KOPT-K1 (cell line): Measurements from ENCODE around the gene DCUN1D2.
"Not testable (repeated sequence)": the region's sequence is repeated elsewhere in the genome, so short reads cannot be mapped to it uniquely, and the experiment has no call there.

Experiments used
- H3K27ac ChIP-seq: fragments of 200-600 bp; sonication (generic); 2 replicates; pipeline ENCODE4 v1.5.1; 2016; ENCODE audit warnings: antibody characterized with exemption, mild to moderate bottlenecking, low read depth, low read length; ENCODE audit not compliant: poor library complexity, severe bottlenecking
- H3K36me3 ChIP-seq: fragments of 200-600 bp; sonication (generic); 2 replicates; pipeline ENCODE4 v1.5.1; 2017; ENCODE audit warnings: antibody characterized with exemption, mild to moderate bottlenecking, low read length, moderate library complexity; ENCODE audit not compliant: insufficient read depth
- H3K9me3 ChIP-seq: fragments of 200-600 bp; sonication (generic); 2 replicates; pipeline ENCODE4 v1.5.1; 2017; ENCODE audit warnings: antibody characterized with exemption, low read length, mild to moderate bottlenecking; ENCODE audit not compliant: insufficient read depth, poor library complexity, severe bottlenecking

DCUN1D2 gene

DNA sequence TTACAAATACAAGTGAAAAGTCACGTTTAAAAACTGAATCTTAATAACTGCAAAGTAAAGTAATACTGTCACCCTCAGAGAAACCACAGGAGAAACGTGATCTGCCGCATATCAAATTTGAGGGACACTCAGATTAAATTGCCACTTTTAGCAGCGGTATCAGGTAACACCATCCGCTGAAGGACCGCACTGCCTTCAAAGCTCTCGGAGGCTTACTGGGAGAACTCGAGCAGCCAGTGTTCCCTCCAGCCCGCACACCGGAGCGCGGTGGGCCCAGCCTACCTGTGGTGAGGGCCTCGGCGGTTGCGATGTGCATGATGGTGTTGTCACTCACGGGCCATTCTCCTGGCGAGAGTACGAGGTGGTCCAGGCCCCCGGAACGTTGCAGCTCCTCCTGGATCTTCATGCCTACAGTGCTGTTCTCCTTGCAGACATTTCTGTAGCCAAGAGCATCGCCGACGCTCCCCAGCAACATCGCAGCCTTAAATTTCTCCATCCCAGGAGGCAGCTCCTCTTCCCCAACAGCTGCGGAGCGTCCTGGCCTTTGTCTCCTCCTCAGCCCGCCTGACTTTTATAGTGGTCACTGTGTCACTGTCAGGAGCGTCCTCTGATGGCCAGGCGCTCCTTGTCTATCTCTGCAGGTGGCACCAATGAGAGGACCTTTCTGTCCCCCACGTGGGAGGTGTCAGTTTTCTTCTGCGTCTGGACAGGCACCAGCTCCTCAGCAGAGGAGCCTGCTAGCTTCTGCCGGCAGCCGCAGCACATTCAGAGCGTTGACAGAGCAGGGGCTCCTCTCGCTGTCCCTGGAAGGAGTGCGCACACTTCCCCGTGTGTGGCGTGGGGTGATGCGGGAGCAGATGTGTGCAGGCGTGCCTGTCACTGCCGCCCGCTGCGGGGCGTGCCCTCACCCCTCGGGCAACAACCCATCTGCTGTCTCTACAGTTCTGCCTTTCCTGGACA is 37.3 kb downstream of the DCUN1D2 start, which contains the start of gene ADPRHL1:
Gene ADPRHL1, minus strand, starts transcription at position 547 of the 960 bp plus-strand sequence. Its CDS starts 51 bp downstream, at position 496.
- H3K27ac ChIP-seq, result no peak within 1 kb of the TSS
- peaks cover 57% of the 10 kb centered on the region for H3K36me3 ChIP-seq
- H3K9me3 ChIP-seq, result no peaks in the 10 kb centered on the region

DNA sequence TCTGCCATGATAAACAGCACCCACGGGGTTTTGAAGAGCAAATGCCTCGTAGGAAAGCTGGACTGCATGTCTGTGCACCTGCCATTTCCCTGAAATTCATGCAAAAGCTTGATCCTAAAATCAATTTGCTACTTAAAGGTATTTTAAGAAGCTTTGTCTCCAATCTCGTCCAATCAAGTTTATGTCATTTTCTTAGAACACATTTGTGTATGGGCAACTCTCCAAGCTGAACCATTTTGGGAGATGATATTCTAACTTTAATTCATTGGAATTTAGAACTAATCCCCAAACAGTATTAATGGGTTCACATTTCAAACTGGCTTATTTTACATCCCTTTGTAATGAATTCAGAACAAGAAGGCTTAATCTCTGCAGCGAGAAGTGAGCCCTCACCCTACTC is 38.0 kb downstream of the DCUN1D2 start:
- Histone ChIP-seq H3K27ac (no peak overlapping the region), H3K9me3 (no peaks in the 10 kb centered on the region)

DNA sequence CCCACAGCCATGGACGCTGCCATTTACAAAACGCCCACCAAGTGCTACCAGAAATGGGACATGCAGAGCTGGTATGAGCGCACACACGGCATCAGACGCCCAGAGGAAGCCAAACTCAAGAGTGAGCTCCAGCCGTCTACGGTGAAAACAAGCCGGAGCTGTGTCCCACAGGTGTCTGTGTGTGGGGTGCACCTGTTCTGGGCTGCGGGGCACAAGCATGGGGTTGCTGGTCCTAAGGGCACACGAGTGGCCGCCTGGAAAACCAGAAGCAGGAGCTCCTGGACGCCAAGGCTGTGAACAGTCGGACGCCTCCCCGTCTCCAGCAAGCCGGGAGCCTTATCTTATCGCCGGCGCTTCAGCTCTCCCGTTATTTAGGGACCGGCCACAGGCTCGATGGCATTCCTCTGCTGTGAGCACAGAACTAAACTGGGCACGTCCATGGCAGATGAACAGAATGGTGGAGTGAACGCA is 38.5 kb downstream of the DCUN1D2 start:
- Histone ChIP-seq H3K9me3 (no peaks in the 10 kb centered on the region), H3K27ac (no peak overlapping the region), H3K36me3 (peaks cover 45% of the 10 kb centered on the region)

More for the DNA sequence above, 38.0 kb downstream of the DCUN1D2 start:
- peaks cover 49% of the 10 kb centered on the region for H3K36me3 ChIP-seq

DNA sequence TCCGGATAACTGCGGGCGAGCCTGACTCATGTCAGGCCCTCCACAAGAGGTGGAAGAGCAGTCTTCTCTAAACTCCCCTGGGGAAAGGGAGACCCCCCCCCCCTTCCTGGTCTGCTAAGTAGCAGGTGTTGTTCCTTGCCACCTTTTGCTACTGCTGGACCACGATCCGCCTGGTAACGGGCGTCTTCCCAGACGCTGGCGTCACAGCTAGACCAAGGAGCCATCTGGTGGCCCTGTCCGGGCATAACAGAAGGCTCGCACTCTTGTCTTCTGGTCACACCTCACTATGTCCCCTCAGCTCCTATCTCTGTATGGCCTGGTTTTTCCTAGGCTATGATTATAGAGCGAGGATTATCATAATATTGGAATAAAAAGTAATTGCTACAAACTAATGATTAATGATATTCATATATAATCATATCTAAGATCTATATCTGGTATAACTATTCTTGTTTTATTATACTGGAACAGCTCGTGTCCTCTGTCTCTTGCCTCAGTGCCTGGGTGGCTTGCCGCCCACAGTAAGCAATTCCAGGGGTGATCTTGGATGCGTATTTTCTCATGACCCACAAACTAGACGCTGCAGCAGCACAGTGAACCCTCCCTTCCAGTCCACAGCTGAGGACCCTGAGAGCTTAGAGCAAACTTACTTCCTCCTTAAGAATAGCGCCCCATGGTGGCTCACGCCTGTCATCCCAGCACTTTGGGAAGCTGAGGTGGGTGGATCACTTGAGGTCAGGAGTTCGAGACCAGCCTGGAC is 39.5 kb downstream of the DCUN1D2 start:
- H3K27ac ChIP-seq, H3K9me3 ChIP-seq: not testable (repeated sequence)
- H3K36me3 ChIP-seq, result peaks cover 36% of the 10 kb centered on the region

DNA sequence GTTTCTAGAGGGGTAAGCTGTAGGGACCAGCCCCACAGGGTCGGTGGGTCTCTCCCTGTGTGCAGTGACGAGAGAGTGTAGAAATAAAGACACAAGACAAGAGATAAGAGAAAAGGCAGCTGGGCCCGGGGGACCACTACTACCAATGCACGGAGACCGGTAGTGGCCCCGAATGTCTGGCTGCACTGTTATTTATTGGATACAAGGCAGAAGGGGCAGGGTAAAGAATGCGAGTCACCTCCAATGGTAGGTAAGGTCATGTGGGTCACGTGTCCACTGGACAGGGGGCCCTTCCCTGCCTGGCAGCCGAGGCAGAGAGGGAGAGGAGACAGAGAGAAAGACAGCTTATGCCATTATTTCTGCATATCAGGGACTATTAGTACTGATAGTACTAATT is 40.2 kb downstream of the DCUN1D2 start:
- not testable (repeated sequence) for H3K9me3 ChIP-seq
- H3K27ac ChIP-seq, result peak overlapping the region; percentile 87

GRCh38 chr13:113449693-113450347 is 40.7 kb downstream of the DCUN1D2 start:
- Histone ChIP-seq H3K36me3 (peaks cover 24% of the 10 kb centered on the region), H3K9me3 (no peaks in the 10 kb centered on the region), H3K27ac (peak overlapping the region; percentile 87)

More for the DNA sequence above, 40.2 kb downstream of the DCUN1D2 start:
- peaks cover 29% of the 10 kb centered on the region for H3K36me3 ChIP-seq

- Histone ChIP-seq H3K36me3 (peaks cover 18% of the 10 kb centered on the region), H3K27ac (peak overlapping the region; percentile 94), H3K9me3 (no peaks in the 10 kb centered on the region)
Measured at GRCh38 chr13:113448885-113449692, 41.4 kb downstream of the DCUN1D2 start.

DNA sequence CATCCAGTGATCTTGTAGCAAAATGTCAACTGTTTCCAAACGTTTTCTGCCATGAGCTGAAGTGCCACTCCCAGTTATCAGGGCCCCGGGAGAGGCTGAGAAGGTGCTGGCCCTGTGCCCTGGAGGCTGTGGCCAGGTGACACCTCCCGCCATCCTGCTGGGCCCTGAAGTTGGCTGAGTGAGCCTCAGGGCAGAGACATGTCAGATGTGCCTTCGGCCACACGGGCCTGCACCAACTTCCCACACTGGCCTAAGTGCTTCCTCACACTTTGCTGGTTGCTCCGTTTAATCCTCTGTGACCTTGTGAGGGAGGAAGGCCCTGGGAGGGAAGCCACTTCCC is 42.0 kb downstream of the DCUN1D2 start:
- H3K27ac ChIP-seq, result peak overlapping the region; percentile 94
- no peaks in the 10 kb centered on the region for H3K9me3 ChIP-seq
- peaks cover 12% of the 10 kb centered on the region; the same call in 1 of the 2 replicates for H3K36me3 ChIP-seq

GRCh38 chr13:113447596-113447995 is 42.9 kb downstream of the DCUN1D2 start:
- H3K27ac ChIP-seq, result peak overlapping the region; percentile 94
- peaks cover 5% of the 10 kb centered on the region; the same call in 1 of the 2 replicates for H3K36me3 ChIP-seq
- H3K9me3 ChIP-seq, result no peaks in the 10 kb centered on the region

- Histone ChIP-seq H3K27ac (peak overlapping the region; percentile 87), H3K9me3 (no peaks in the 10 kb centered on the region), H3K36me3 (no peaks in the 10 kb centered on the region; the same call in 1 of the 2 replicates)
Measured at GRCh38 chr13:113446488-113446854, 44.0 kb downstream of the DCUN1D2 start.

DNA sequence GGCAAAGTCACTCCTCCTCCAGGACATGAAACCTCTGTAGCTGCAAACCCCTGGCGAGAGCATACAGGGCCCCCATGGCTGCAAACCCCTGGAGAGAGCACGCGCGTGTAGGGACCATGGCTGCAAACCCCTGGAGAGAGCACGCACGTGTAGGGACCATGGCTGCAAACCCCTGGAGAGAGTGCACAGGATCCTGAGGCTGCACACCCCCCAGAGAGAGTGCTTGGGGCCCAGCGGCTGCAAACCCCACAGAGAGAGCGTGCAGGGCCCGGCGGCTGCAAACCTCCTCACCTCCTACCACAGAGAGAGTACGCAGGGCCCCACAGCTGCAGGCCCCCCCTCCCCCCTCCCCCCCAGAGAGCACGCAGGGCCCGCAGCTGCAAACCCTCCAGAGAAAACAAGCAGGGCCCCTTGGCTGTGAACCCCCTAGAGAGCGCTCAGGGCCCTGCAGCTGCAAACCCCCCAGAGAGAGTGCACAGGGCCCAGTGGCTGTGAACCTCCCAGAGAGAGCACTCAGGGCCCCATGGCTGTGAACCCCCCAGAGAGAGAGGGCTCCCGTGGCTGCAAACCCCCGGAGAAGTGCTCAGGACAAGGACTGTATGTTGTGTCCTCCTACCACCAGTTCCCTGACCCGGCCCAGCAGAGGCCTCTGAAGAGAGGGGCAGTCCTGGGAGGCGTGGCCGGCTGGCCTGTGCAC is 44.6 kb downstream of the DCUN1D2 start:
- peak overlapping the region; percentile 87 for H3K27ac ChIP-seq
- H3K36me3 ChIP-seq, result no peaks in the 10 kb centered on the region; the same call in 1 of the 2 replicates
- no peaks in the 10 kb centered on the region for H3K9me3 ChIP-seq

GRCh38 chr13:113443991-113444390 is 46.5 kb downstream of the DCUN1D2 start:
- Histone ChIP-seq H3K9me3 (no peaks in the 10 kb centered on the region), H3K27ac (no peak overlapping the region), H3K36me3 (no peaks in the 10 kb centered on the region; the same call in 1 of the 2 replicates)

DNA sequence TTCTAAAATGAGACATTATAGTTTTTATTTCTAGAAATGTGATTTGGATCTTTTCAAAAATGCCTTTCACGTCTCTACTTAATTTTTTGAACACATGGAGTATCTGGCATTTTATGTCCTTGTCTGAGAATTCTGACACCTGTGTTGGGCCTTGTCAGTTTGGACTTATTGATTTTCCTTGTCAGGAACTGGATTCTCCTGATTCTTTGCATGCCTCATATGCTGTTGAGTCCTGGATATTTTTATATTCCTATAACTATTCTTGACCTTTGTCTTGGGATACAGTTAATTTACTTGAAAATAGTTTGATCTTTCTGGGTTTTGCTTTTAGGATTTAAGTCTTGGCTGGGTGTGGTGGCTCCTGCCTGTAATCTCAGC is 47.5 kb downstream of the DCUN1D2 start:
- H3K27ac ChIP-seq, result no peak overlapping the region
- no peaks in the 10 kb centered on the region for H3K9me3 ChIP-seq
- no peaks in the 10 kb centered on the region; the same call in 1 of the 2 replicates for H3K36me3 ChIP-seq
